DND-41 (cell line): ENCODE results near the gene PGAM2.

Experiments
- ATAC-seq: fragments of 200-7000 bp; cut with Tn5 transposase; 3 replicates; pipeline ENCODE4 v1.9.1; 2021; ENCODE audit warnings: low read depth; ENCODE audit not compliant: insufficient read depth
- DNase-seq: peaks from one replicate; pipeline ENCODE4 v3.0.0-alpha.2; 2020
- H2AFZ ChIP-seq: 2 replicates; pipeline ENCODE4 v1.6.0; 2012; ENCODE audit warnings: low read depth, low read length
- H3K27ac ChIP-seq: 2 replicates; pipeline ENCODE4 v1.5.1; 2012; ENCODE audit warnings: low read length, inconsistent platforms
- H3K27me3 ChIP-seq: fragments of 200-600 bp; sonication (generic); 2 replicates; pipeline ENCODE4 v1.6.0; 2012; ENCODE audit warnings: low read length, mild to moderate bottlenecking, inconsistent platforms; ENCODE audit not compliant: insufficient read depth, poor library complexity
- H3K36me3 ChIP-seq: 2 replicates; pipeline ENCODE4 v1.5.1; 2012; ENCODE audit warnings: low read length, inconsistent platforms; ENCODE audit not compliant: insufficient read depth
- H3K4me1 ChIP-seq: 2 replicates; pipeline ENCODE4 v1.5.1; 2012; ENCODE audit warnings: mild to moderate bottlenecking, low read length; ENCODE audit not compliant: insufficient read depth
- H3K4me2 ChIP-seq: 2 replicates; pipeline ENCODE4 v1.6.0; 2012; ENCODE audit warnings: mild to moderate bottlenecking, moderate library complexity, low read length, inconsistent platforms; ENCODE audit not compliant: insufficient read depth
- H3K4me3 ChIP-seq, 2 experiments: fragments of 200-600 bp in 1 of 2; shearing (Covaris generic) in 1 of 2; 2 replicates each; pipeline ENCODE4 v1.5.1; 2012 to 2016; ENCODE audit warnings: inconsistent platforms in 2 of 2, low read length in 2 of 2, mild to moderate bottlenecking in 2 of 2, low read depth in 1 of 2, moderate library complexity in 1 of 2
- H3K79me2 ChIP-seq: 2 replicates; pipeline ENCODE4 v1.6.0; 2012; ENCODE audit warnings: low read length, inconsistent platforms; ENCODE audit not compliant: insufficient read depth
- H3K9ac ChIP-seq: 2 replicates; pipeline ENCODE4 v1.6.0; 2012; ENCODE audit warnings: low read depth, mild to moderate bottlenecking, inconsistent platforms, low read length, moderate library complexity
- H3K9me3 ChIP-seq: 2 replicates; pipeline ENCODE4 v1.5.1; 2012; ENCODE audit warnings: low read length, moderate library complexity, mild to moderate bottlenecking, inconsistent platforms; ENCODE audit not compliant: insufficient read depth, severe bottlenecking
- H4K20me1 ChIP-seq: 2 replicates; pipeline ENCODE4 v1.6.0; 2012; ENCODE audit warnings: low read length; ENCODE audit not compliant: insufficient read depth
- CTCF ChIP-seq: IDR thresholded peaks from 2 replicates; pipeline ENCODE4 v1.5.1; 2012; ENCODE audit warnings: borderline replicate concordance, low read length, moderate library complexity, mild to moderate bottlenecking; ENCODE audit not compliant: poor library complexity, severe bottlenecking; ENCODE audit errors: extremely low read depth
- EZH2 ChIP-seq: IDR thresholded peaks from 3 replicates; pipeline ENCODE4 v1.6.1; 2012; ENCODE audit warnings: borderline replicate concordance, low read depth, mild to moderate bottlenecking, moderate library complexity, low read length, inconsistent platforms; ENCODE audit not compliant: severe bottlenecking

PGAM2 gene

GRCh38 chr7:44057849-44058758 is 7.3 kb downstream of the PGAM2 start:
- no peaks in the 10 kb centered on the region for H3K27me3 ChIP-seq
- TF ChIP-seq EZH2, result no peak
- TF ChIP-seq CTCF, result no peak
- no peak overlapping the region for H2AFZ ChIP-seq
- peaks cover 58% of the 10 kb centered on the region for H4K20me1 ChIP-seq
- H3K4me2 ChIP-seq, result no peak overlapping the region
- peaks cover 92% of the 10 kb centered on the region for H3K36me3 ChIP-seq
- ATAC-seq, result no peak
- no peak for DNase-seq
- no peak overlapping the region for H3K27ac ChIP-seq
- H3K4me1 ChIP-seq, result no peaks in the 10 kb centered on the region
- no peak overlapping the region for H3K4me3 ChIP-seq
- H3K79me2 ChIP-seq, result peaks cover 22% of the 10 kb centered on the region
- no peaks in the 10 kb centered on the region for H3K9me3 ChIP-seq
- H3K9ac ChIP-seq, result no peak overlapping the region

GRCh38 chr7:44057181-44057848 is 8.1 kb downstream of the PGAM2 start:
- peaks cover 95% of the 10 kb centered on the region for H3K36me3 ChIP-seq
- no peaks in the 10 kb centered on the region for H3K27me3 ChIP-seq
- no peak overlapping the region for H3K4me2 ChIP-seq
- H3K79me2 ChIP-seq, result peaks cover 28% of the 10 kb centered on the region
- no peaks in the 10 kb centered on the region for H3K4me1 ChIP-seq
- DNase-seq (no peak), ATAC-seq (no peak)
- no peak overlapping the region for H3K27ac ChIP-seq
- no peak overlapping the region for H2AFZ ChIP-seq
- H3K9me3 ChIP-seq, result no peaks in the 10 kb centered on the region
- no peak overlapping the region for H3K4me3 ChIP-seq
- H4K20me1 ChIP-seq, result peaks cover 62% of the 10 kb centered on the region
- TF ChIP-seq CTCF (no peak), EZH2 (no peak)
- no peak overlapping the region for H3K9ac ChIP-seq

GRCh38 chr7:44056681-44057080 is 8.7 kb downstream of the PGAM2 start:
- H3K4me1 ChIP-seq, result no peaks in the 10 kb centered on the region
- no peaks in the 10 kb centered on the region for H3K27me3 ChIP-seq
- H2AFZ ChIP-seq, result no peak overlapping the region
- no peak overlapping the region for H3K4me2 ChIP-seq
- H3K27ac ChIP-seq, result no peak overlapping the region
- H3K4me3 ChIP-seq, result no peak overlapping the region
- no peak for ATAC-seq
- no peak overlapping the region for H3K9ac ChIP-seq
- no peak for DNase-seq
- peaks cover 33% of the 10 kb centered on the region for H3K79me2 ChIP-seq
- H3K9me3 ChIP-seq, result no peaks in the 10 kb centered on the region
- TF ChIP-seq EZH2 (no peak), CTCF (no peak)
- peaks cover 94% of the 10 kb centered on the region for H3K36me3 ChIP-seq
- peaks cover 65% of the 10 kb centered on the region for H4K20me1 ChIP-seq
